PC-9 (cell line): ENCODE measurements around the gene GKAP1.

Experiments
- EZH2 ChIP-seq: fragments of 200-600 bp; sonication (generic); IDR thresholded peaks from 2 replicates; pipeline ENCODE4 v1.8.0; 2017; ENCODE audit warnings: antibody characterized with exemption, low read depth
- TF ChIP-seq, protein P1 (sequence below): fragments of 200-600 bp; sonication (generic); conservative IDR thresholded peaks from 2 replicates; pipeline ENCODE4 v1.6.1; 2017; ENCODE audit warnings: mixed run types, antibody characterized with exemption, mild to moderate bottlenecking, moderate library complexity

DNA sequence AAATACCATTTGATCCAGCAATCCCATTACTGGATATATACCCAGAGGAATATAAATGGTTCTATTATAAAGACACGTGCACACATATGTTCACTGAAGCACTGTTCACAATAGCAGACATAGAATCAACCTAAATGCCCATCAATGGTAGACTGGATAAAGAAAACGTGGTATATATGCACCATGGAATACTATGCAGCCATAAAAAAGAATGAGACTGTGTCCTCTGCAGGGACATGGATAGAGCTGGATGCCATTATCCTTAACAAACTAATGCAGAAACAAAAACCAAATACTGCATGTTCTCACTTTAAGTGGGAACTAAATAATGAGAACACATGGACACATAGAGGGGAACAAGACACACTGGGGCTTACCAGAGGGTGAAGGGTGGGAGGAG, 39.4 kb downstream of the GKAP1 start:
- TF ChIP-seq, protein P1, sequence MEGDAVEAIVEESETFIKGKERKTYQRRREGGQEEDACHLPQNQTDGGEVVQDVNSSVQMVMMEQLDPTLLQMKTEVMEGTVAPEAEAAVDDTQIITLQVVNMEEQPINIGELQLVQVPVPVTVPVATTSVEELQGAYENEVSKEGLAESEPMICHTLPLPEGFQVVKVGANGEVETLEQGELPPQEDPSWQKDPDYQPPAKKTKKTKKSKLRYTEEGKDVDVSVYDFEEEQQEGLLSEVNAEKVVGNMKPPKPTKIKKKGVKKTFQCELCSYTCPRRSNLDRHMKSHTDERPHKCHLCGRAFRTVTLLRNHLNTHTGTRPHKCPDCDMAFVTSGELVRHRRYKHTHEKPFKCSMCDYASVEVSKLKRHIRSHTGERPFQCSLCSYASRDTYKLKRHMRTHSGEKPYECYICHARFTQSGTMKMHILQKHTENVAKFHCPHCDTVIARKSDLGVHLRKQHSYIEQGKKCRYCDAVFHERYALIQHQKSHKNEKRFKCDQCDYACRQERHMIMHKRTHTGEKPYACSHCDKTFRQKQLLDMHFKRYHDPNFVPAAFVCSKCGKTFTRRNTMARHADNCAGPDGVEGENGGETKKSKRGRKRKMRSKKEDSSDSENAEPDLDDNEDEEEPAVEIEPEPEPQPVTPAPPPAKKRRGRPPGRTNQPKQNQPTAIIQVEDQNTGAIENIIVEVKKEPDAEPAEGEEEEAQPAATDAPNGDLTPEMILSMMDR, result no peak
- TF ChIP-seq EZH2, result no peak
